Measurements from ENCODE around the gene NAB1.
"Not testable (repeated sequence)": the region's sequence is repeated elsewhere in the genome, so short reads cannot be mapped to it uniquely, and the experiment has no call there.

Gene NAB1

GRCh38 chr2:190674966-190675650 lies 26.2 kb downstream of the NAB1 start:
- no peak for DNase-seq

GRCh38 chr2:190677255-190677654 lies 28.4 kb downstream of the NAB1 start:
- no peak for DNase-seq

GRCh38 chr2:190678444-190679162 lies 29.7 kb downstream of the NAB1 start:
- DNase-seq, result peak; percentile 75

GRCh38 chr2:190679391-190679790 lies 30.5 kb downstream of the NAB1 start:
- no peak for DNase-seq

- DNase-seq, result peak; percentile 61
Measured at GRCh38 chr2:190679813-190680591, 31.1 kb downstream of the NAB1 start.

GRCh38 chr2:190682168-190682567 lies 33.3 kb downstream of the NAB1 start:
- no peak for DNase-seq

- no peak for DNase-seq
Measured at GRCh38 chr2:190683802-190684201, 34.9 kb downstream of the NAB1 start.

- no peak for DNase-seq
Measured at GRCh38 chr2:190684931-190685330, 36.0 kb downstream of the NAB1 start.

GRCh38 chr2:190685333-190685732 lies 36.5 kb downstream of the NAB1 start:
- no peak for DNase-seq

- DNase-seq, result peak; percentile 24
Measured at GRCh38 chr2:190693533-190694232, 44.8 kb downstream of the NAB1 start.

- DNase-seq, result no peak
Measured at GRCh38 chr2:190694479-190694878, 45.6 kb downstream of the NAB1 start.

- DNase-seq, result peak; percentile 47
Measured at GRCh38 chr2:190695739-190696138, 46.9 kb downstream of the NAB1 start.

GRCh38 chr2:190696792-190697398 lies 48.0 kb downstream of the NAB1 start:
- DNase-seq, result no peak

GRCh38 chr2:190697421-190697820 lies 48.5 kb downstream of the NAB1 start:
- DNase-seq, result no peak

GRCh38 chr2:190698895-190699294 lies 50.0 kb downstream of the NAB1 start:
- DNase-seq, result no peak

GRCh38 chr2:190701586-190701985 lies 52.7 kb downstream of the NAB1 start:
- DNase-seq, result no peak

GRCh38 chr2:190705280-190705679 lies 56.4 kb downstream of the NAB1 start:
- DNase-seq, result no peak

GRCh38 chr2:190707726-190708125 lies 58.8 kb downstream of the NAB1 start:
- no peak for DNase-seq

GRCh38 chr2:190708650-190709049 lies 59.8 kb downstream of the NAB1 start:
- not testable (repeated sequence) for DNase-seq

- DNase-seq, result no peak
Measured at GRCh38 chr2:190711069-190711468, 62.2 kb downstream of the NAB1 start.

- DNase-seq, result no peak
Measured at GRCh38 chr2:190713471-190713870, 64.6 kb downstream of the NAB1 start.

GRCh38 chr2:190714958-190715357 lies 66.1 kb downstream of the NAB1 start:
- DNase-seq, result no peak
